Islet of Langerhans (tissue), 1 donor: ENCODE data around the gene CD48.
"Not testable (repeated sequence)": the region's sequence is repeated elsewhere in the genome, so short reads cannot be mapped to it uniquely, and the experiment has no call there.

Experiments
- FAIRE-seq: peaks from one replicate; lab custom pipeline; 2011; peaks lifted over from hg19 to GRCh38; lab: Jason Lieb, UNC

The CD48 gene

DNA sequence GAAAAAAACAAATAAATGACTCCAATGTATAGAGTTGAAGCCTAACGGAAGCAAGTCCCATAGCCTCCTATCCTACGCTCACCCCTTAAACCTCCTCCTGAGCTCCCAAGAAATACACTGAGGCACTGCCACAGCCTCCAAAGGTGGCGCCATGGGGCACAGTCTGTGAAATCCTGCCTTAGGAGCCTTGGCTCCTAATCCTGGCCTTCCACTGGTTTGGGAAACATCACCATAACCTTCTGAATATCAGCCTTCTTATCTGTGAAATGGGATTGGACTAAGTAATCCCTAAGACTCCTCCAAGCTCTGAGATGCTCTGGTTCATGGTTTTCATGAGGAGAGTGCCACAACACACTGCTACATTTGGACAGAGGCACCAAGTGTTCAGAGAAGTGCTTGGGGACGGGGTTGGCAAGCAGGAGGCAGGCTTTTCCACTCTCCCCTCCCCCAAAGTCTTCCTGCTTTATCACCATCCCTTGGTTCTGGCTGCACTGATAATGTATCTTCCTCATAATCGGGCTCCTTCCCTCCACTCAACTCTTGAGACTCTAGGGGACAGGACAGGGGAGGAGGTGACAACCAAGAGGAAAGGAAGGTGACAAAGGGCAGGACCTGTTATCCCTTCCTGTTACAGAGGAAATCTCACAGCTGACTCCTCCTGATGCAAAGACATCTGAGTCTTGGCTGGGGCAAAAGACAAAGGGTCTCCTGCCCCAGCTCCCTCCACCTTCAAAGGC, 30.2 kb upstream of the CD48 start:
- no peak for FAIRE-seq

- no peak for FAIRE-seq
Observed at GRCh38 chr1:160741092-160741501, 29.5 kb upstream of the CD48 start.

GRCh38 chr1:160740133-160740688, 28.6 kb upstream of the CD48 start:
- no peak for FAIRE-seq

DNA sequence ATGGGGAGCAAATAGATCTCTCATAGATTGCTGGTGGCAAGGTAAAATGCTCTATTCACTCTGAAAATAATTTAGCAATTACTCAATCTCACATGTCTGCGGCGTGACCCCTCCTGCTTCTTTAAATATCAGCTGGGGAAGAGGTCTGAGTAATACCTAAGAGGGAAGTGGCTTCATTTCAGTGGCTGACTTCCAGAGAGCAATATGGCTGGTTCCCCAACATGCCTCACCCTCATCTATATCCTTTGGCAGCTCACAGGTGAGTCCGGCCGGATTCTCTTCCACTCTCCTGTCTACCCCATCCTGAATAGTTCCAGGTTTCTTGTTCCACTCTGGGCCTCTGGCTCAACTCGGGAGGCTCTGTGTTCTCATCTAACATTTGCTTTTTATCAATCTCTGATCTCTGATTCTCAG, 27.5 kb upstream of the CD48 start, which contains the start of gene SLAMF7:
Gene SLAMF7 (plus strand): TSS at position 150 of the 414 bp plus-strand sequence. CDS start 55 bp downstream, at position 205.
- FAIRE-seq: no peak

- FAIRE-seq: no peak
Observed at GRCh38 chr1:160738271-160738670, 26.6 kb upstream of the CD48 start.

GRCh38 chr1:160734301-160734700, 22.7 kb upstream of the CD48 start:
- no peak for FAIRE-seq

DNA sequence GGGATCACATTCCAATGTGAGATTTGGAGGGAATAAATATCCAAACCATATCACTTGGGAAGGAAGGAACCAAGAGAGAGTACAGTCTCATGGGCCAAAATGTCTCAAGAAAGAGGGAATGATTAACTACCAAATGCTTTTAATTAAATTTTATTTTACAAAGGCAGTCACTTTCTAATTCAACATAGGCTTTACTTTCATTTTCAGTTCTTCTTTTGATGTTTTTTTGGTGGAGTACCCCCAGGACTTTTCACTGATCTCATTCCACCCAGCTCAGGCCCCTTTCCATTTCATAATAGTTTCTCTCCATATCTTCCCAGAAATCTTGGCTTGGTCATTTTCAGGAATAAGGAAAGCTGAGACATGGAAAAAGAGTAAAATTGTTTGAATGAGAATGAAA, 22.3 kb upstream of the CD48 start:
- FAIRE-seq: no peak

DNA sequence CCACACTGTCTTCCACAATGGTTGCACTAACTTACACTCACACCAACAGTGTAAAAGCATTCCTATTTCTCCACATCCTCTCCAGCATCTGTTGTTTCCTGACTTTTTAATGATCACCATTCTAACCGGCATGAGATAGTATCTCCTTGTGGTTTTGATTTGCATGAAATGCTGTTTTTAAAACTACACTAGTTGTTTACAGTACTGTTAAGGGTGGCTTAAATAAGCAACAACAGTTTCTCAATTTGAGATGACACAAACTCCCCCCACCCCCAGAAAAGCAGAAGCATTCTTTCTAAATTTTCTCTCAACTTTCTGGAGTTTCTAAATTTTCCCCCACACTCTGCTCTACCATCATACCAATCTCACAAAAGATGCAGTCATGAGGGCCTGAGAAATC, 20.4 kb upstream of the CD48 start:
- no peak for FAIRE-seq

GRCh38 chr1:160731564-160731963, 19.9 kb upstream of the CD48 start:
- not testable (repeated sequence) for FAIRE-seq

GRCh38 chr1:160727316-160727640, 15.7 kb upstream of the CD48 start:
- no peak for FAIRE-seq

DNA sequence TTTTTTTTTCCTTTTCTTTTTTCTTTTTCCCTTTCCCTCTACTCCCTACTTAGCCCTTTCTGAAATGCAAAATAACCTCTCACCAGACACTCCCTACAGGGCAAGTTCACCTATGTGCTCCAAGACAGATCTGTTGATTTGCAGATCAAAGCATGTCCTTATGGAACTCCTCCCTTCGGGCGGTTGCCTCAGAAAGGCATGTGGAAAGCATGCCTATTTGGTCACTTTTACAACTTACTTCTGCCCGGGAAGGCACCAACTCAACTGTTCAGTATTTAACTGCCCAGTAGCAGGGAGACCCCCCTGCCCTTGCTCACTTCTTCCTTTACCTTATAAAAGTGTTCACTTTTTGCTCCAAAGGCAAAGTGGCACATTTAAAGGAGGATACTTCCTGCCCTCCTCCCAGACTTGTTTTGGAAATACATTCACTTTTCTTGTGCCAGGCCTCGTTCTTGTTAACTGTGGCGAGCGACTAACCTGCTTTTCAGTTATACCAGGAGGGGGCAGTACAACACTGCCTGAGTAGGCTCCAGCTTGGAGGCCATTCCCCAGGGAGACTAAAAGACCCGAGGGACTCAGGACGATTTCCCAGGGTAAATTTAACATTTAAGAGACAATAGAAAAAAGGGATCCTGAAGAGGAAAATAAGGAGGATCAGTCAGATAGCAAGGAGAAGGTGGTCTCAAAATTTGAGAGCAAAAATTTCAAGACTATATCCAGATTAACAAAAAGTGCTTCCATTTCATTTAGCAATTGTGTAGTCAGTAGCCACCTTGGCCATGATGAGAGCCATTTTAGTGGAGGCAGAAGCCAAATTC, 15.1 kb upstream of the CD48 start:
- no peak for FAIRE-seq

GRCh38 chr1:160726114-160726497, 14.5 kb upstream of the CD48 start:
- FAIRE-seq: no peak

- no peak for FAIRE-seq
Observed at GRCh38 chr1:160724465-160725242, 13.0 kb upstream of the CD48 start.

- no peak for FAIRE-seq
Observed at GRCh38 chr1:160723332-160723731, 11.7 kb upstream of the CD48 start.

DNA sequence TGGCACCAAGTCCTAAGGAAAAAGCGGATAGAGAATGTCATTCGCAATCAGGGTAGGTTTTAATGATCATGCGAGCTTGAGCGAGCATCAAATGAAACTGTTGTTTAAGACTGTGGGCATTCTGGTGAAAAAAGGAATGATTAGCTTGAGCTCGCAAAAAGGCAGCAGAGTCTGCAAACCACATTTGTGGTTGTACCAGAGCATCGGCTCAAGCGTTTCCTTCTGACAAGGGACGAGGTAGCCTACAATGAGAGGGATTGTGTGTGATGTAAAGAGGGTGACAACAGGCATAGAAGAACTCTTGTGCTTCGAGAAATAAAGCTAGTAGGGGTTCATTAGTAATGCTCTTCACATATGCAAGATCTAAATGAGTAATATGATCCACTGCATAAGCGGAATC, 11.1 kb upstream of the CD48 start:
- no peak for FAIRE-seq

GRCh38 chr1:160721473-160721872, 9.9 kb upstream of the CD48 start:
- no peak for FAIRE-seq

DNA sequence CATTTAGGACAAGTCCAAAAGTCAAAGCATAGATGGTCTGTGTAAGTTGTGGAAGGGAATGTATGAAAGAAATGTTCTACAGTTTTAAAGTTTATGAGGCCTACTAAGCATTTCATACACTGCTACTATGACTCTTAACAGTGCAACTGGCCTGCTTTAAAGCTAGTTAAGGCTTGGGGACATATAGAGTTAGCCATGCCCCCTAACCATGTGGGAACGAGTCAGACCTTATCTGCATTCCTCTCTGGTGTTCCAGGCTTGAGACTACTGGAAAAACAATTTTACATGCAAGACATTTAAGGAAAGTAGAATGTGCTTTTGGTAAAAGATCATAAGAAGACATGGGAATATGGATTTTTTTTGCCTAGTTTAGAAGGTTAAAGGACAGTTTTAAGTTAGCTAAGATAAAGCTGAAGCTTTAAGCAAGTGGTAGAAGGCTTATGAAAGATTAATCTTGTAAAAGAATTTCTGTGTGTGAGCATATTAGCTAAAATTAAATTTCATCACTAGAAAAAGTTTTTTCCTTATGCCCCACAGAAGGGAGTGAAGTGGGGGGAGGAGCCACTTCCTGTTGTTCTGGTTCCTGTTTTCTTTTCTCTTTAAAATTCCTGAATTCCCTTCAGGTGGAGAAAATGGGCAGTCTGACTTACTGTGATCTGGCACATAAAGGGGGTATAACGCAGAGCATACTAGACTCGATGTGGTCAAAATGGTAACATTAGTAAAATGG, 8.9 kb upstream of the CD48 start:
- no peak for FAIRE-seq

GRCh38 chr1:160718210-160718609, 6.6 kb upstream of the CD48 start:
- no peak for FAIRE-seq

DNA sequence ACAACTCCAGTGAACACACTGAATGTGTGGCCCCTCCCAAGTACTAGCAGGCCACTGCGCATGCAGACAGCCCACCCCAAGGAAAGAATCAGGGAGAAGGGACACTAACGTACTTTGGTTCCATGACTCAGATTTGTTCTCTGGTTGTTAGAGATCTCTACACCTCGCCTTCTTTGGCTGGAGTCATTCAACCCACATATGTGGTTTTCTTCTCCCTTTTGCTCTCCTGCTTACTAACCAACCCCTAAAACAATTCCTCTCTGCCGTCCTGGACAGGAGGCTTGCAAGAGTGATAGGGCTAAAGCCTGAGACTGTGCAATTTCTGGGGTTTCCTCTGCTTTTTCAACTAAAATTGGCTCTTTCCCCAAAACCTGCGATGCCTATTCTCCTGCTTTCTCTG, 5.7 kb upstream of the CD48 start:
- FAIRE-seq: no peak

DNA sequence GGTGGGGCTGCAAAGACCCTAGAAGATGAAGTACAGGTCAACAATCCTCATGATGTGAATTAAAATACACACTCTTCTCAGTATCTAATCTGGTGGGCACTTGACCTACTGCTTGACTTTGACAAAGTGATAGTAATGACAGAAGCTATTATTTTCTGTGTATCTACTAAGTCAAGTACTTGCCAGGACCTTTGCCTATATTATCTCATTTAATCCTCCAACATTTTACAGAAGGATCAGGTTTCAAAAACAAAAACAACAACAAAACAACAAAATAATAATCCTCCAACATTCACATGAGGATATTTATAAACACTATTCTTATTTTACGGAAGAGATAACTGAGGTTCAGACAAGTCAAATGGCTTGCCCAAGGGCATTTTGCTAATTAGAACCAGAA, 4.4 kb upstream of the CD48 start:
- FAIRE-seq: no peak

DNA sequence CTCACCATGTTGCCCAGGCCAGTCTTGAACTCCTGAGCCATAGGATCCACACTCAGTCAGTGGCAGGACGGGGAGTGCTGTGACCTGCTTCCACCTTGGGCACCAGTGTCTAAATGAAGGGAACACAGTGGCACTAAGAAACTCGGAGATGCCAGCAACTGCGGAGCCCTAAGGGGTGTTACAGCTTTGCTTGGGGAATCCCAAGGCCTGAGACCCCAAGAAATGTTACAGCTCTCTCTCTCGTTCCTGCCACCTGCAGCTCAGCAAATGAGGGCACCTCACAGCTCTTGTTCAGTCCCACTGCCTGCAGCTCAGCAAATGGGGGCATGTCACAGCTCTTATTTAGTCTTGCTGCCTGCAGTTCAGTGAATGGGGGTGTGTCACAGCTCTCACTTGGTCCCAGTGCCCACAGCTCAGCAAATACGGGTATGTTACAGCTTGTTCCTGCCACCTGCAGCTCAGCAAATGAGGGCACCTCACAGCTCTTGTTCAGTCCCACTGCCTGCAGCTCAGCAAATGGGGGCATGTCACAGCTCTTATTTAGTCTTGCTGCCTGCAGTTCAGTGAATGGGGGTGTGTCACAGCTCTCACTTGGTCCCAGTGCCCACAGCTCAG, 2.5 kb upstream of the CD48 start:
- FAIRE-seq: not testable (repeated sequence)

- no peak for FAIRE-seq
Observed at GRCh38 chr1:160713161-160713560, 1.5 kb upstream of the CD48 start.
